K562 (cell line): ENCODE results near the gene MMAB. TPM values are rescaled to one million over a fixed set of nuclear protein-coding genes. Genes with fewer than 3 reads are reported as not detected.

Experiments used
- HOMEZ ChIP-seq: fragments of 250-450 bp; sonication (Bioruptor Pico); IDR thresholded peaks from 2 replicates; pipeline ENCODE4 v1.4.0; 2020; ENCODE audit warnings: mild to moderate bottlenecking, moderate library complexity
- IRF2 ChIP-seq: sonication (generic); formaldehyde crosslinking; IDR thresholded peaks from 2 replicates; pipeline ENCODE4 v1.8.1; 2022; ENCODE audit warnings: mild to moderate bottlenecking, missing genetic modification reagents
- L3MBTL2 ChIP-seq: fragments of 450-650 bp; IDR thresholded peaks from 2 replicates; pipeline ENCODE4 v1.6.1; 2016; ENCODE audit warnings: mild to moderate bottlenecking, moderate library complexity
- MEIS2 ChIP-seq: fragments of 450-650 bp; IDR thresholded peaks from 2 replicates; pipeline ENCODE4 v1.6.1; 2014; ENCODE audit warnings: mild to moderate bottlenecking; ENCODE audit not compliant: partially characterized antibody
- NR1H2 ChIP-seq: sonication (generic); formaldehyde crosslinking; IDR thresholded peaks from 2 replicates; pipeline ENCODE4 v1.4.0; 2020; ENCODE audit warnings: mild to moderate bottlenecking, missing genetic modification reagents
- SIX5 ChIP-seq, 2 experiments: IDR thresholded peaks; 2 replicates each; pipeline ENCODE4 v1.6.1; 2011; ENCODE audit warnings: low read length in 2 of 2, borderline replicate concordance in 1 of 2, low read depth in 1 of 2, mild to moderate bottlenecking in 1 of 2, moderate library complexity in 1 of 2; ENCODE audit not compliant: insufficient read depth in 1 of 2
- XRCC5 ChIP-seq: fragments of 200-400 bp; formaldehyde crosslinking; IDR thresholded peaks from 2 replicates; pipeline ENCODE4 v1.6.1; 2017; ENCODE audit warnings: low read depth, mild to moderate bottlenecking, low read length
- ZC3H4 ChIP-seq: sonication (generic); formaldehyde crosslinking; IDR thresholded peaks from 2 replicates; pipeline ENCODE4 v1.9.0; 2021; ENCODE audit warnings: missing genetic modification reagents, borderline replicate concordance
- ZNF830 ChIP-seq: fragments of 250-450 bp; sonication (Bioruptor Pico); IDR thresholded peaks from 2 replicates; pipeline ENCODE4 v1.5.0; 2021; ENCODE audit warnings: mild to moderate bottlenecking
- polyA plus RNA-seq, 8 experiments: library from polyadenylated mRNA; depleted of rRNA in 4 of 8; stranded (reverse) in 5 of 8; unstranded in 3 of 8; fragments of >200 nt; fragmentation: Nextera tagmentation in 2 of 8; fragmentation: Illumina TruSeq in 1 of 8; extraction: Ambion mirVana in 2 of 8; extraction: Trizol in 1 of 8; gene quantifications; 2 replicates each; pipeline versions ENCODE4 v1.2.1 to v1.2.3, GENCODE V29; 2011 to 2014; ENCODE audit warnings: inconsistent platforms in 1 of 8, missing spikeins in 1 of 8
- total RNA-seq, 7 experiments: library from RNA; depleted of rRNA in 6 of 7; stranded (reverse); fragments of >200 nt in 6 of 7; fragmentation: Illumina TruSeq in 2 of 7; extraction: Trizol in 2 of 7; gene quantifications; 2 replicates each; pipeline versions ENCODE4 v1.2.1 to v1.2.3, GENCODE V29; 2011 to 2021; ENCODE audit warnings: low replicate concordance in 1 of 7
- TF ChIP-seq, protein P1 (sequence below), 2 experiments: IDR thresholded peaks; 2 replicates each; pipeline ENCODE4 v1.6.1; 2012; ENCODE audit warnings: improper control_type of control experiment in 2 of 2, low read depth in 2 of 2, low read length in 2 of 2, borderline replicate concordance in 1 of 2
- TF ChIP-seq, protein P2 (sequence below): IDR thresholded peaks from 2 replicates; pipeline ENCODE4 v1.6.1; 2011; ENCODE audit not compliant: insufficient read length; ENCODE audit errors: extremely low read depth
- TF ChIP-seq, protein P3 (sequence below): sonication (generic); formaldehyde crosslinking; IDR thresholded peaks from 2 replicates; pipeline ENCODE4 v1.8.1; 2022; ENCODE audit warnings: missing genetic modification reagents

The MMAB gene
- total and polyA plus RNA-seq, 9 of the 15 experiments (the other 6 are each of a cell fraction or from before 2014, with no cell fraction given) = 9.5 to 76.1 (median 46.2) TPM

DNA sequence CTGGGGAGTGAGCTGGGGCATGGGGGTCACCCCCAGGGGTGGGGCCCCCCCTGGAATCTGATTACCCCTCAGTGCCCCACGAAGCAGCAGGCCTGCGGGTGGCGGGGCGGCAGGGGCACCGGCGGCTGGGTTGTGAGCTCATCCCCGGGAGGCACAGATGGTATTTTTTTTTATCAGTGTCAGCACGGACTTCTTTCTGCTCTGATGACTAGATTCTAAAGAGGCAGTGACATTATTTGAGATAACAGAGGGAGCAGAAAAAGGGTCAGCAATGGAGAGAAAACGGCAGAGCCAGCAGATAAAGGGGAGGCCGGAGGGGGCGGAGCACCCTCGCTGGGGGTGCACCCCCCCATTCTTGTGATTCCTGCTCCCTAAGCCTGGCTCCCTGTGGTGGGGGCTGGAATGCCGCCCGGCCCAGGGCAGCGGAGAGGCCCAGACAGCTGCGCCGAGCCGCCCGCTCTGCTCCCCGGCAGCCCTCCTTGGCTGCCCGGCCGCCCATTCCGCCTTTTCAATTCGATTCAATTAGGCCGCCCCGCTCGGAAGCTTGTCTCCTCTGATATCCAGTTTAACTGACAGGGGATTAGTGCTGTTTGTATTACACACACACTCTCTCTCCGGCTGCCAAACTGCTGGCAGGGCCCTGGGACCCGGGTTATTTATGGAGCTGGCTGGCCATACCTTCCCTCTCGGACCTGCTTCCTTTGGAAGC lies 33.2 kb upstream of the MMAB start (continued):
- TF ChIP-seq, protein P1, sequence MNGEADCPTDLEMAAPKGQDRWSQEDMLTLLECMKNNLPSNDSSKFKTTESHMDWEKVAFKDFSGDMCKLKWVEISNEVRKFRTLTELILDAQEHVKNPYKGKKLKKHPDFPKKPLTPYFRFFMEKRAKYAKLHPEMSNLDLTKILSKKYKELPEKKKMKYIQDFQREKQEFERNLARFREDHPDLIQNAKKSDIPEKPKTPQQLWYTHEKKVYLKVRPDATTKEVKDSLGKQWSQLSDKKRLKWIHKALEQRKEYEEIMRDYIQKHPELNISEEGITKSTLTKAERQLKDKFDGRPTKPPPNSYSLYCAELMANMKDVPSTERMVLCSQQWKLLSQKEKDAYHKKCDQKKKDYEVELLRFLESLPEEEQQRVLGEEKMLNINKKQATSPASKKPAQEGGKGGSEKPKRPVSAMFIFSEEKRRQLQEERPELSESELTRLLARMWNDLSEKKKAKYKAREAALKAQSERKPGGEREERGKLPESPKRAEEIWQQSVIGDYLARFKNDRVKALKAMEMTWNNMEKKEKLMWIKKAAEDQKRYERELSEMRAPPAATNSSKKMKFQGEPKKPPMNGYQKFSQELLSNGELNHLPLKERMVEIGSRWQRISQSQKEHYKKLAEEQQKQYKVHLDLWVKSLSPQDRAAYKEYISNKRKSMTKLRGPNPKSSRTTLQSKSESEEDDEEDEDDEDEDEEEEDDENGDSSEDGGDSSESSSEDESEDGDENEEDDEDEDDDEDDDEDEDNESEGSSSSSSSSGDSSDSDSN (IDR thresholded peaks at IDR 0.05; ENCODE audit: borderline replicate concordance in 1 of 2, low read depth in 2 of 2, low read length in 2 of 2) = 0 out of 4 replicates have a peak, but pooled peaks of 1 of the 2 experiments have one; percentile 27
- no peak for TF ChIP-seq HOMEZ (CRISPR knock-in tag)
- TF ChIP-seq XRCC5 = no peak
- TF ChIP-seq L3MBTL2 = no peak
- TF ChIP-seq IRF2 = no peak
- TF ChIP-seq, protein P2, sequence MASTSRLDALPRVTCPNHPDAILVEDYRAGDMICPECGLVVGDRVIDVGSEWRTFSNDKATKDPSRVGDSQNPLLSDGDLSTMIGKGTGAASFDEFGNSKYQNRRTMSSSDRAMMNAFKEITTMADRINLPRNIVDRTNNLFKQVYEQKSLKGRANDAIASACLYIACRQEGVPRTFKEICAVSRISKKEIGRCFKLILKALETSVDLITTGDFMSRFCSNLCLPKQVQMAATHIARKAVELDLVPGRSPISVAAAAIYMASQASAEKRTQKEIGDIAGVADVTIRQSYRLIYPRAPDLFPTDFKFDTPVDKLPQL = no peak
- TF ChIP-seq ZNF830 (CRISPR knock-in tag) = no peak
- TF ChIP-seq MEIS2 = peak; percentile 9
- TF ChIP-seq ZC3H4 (CRISPR knock-in tag) = no peak
- TF ChIP-seq, protein P3, sequence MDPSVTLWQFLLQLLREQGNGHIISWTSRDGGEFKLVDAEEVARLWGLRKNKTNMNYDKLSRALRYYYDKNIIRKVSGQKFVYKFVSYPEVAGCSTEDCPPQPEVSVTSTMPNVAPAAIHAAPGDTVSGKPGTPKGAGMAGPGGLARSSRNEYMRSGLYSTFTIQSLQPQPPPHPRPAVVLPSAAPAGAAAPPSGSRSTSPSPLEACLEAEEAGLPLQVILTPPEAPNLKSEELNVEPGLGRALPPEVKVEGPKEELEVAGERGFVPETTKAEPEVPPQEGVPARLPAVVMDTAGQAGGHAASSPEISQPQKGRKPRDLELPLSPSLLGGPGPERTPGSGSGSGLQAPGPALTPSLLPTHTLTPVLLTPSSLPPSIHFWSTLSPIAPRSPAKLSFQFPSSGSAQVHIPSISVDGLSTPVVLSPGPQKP (CRISPR knock-in tag) = no peak
- TF ChIP-seq NR1H2 = no peak
- no peak for TF ChIP-seq SIX5 (IDR thresholded peaks at IDR 0.05; ENCODE audit: borderline replicate concordance in 1 of 2, insufficient read depth in 1 of 2, low read depth in 1 of 2, low read length in 2 of 2)
